Measurements from ENCODE around the gene TCFL5. TPM values are rescaled to one million over a fixed set of nuclear protein-coding genes. Genes with fewer than 3 reads are reported as not detected.

TCFL5 gene
- polyA plus RNA-seq, 4 donors = 12.7 to 13.4 (median 13.0) TPM

DNA sequence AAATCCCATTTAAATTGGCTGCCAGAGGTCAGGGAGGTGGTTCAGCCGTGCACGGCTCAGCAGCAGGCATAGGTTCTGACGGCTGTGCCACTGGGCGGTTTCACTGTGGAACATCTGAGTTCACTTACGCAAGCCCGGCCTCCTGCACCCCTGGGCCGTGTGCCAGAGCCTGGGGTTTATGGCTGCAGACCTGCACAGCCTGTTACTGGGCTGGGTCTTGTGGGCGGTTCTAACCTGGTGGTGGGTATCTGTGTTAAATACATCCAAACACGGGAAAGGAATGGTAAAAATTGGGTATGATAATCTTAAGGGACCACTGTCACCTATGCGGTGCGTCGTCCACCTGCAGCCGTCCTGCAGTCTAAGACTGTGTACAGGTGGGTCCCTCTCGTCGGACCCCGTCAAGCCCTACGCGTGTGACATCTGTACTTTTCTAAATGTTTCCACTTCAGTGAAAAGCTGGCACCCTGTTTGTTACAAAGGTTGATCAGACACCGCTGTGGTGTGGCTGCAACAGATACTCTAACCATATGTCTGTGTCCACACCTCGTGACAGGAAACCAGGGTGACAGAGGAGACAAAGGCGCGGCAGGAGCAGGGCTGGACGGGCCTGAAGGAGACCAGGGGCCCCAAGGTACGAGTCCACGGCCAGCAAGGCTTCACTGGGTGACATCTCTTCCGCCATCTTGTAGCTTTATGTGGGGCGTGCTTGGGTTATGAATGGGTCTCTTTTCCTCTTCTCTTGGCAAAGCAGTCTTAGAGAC is 23.3 kb downstream of the TCFL5 start:
- DNase-seq (ENCODE audit: low read depth in 4 of 4, low spot score in 3 of 4) = no peak

GRCh38 chr20:62837790-62838127 is 23.9 kb downstream of the TCFL5 start:
- no peak for DNase-seq (ENCODE audit: low read depth in 4 of 4, low spot score in 3 of 4)

DNA sequence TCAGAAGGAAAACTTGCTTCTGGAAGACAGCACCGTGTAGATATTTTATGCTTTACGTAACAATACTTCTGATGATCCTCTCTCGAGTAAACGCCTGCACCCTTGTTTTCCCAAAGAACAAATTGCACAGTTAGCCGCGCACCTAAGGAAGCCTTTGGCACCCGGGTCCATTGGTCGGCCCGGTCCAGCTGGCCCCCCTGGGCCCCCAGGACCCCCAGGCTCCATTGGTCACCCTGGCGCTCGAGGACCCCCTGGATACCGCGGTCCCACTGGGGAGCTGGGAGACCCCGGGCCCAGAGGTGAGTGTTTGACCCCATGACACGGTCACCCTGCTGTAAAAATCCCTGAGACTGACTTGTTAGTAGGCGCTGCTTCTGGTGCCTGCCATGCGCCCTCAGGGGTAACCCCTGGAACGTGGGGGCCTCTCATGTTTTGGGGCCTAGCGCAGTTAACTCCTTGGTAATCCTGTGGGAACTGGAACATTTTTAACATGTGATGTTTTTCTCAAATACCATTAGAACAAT is 24.6 kb downstream of the TCFL5 start:
- DNase-seq (ENCODE audit: low read depth in 4 of 4, low spot score in 3 of 4) = no peak

- DNase-seq (ENCODE audit: low read depth in 4 of 4, low spot score in 3 of 4) = no peak
Observed at GRCh38 chr20:62835931-62836861, 25.4 kb downstream of the TCFL5 start.

- DNase-seq (ENCODE audit: low read depth in 4 of 4, low spot score in 3 of 4) = no peak
Observed at GRCh38 chr20:62834967-62835730, 26.5 kb downstream of the TCFL5 start.

DNA sequence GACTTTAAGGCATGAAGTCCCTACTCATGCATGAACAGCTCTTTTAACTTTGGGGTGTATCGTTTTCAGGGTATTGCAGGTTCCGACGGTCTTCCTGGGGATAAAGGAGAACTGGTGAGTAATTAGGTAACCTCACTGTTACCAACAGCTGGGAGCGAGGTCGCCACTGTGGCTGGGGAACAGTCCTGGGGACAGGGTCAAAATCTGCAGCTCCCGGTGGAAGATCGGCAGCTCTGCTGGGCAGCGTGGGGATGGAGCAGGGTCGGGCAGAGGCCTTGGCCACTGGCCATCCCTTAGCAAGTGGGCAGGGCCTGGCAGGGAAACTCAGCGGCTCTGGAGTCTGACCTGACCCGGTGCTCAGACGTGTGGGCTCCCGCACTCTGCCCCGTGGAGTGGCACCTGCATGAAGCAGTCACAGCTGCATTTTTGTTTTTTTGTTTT is 28.7 kb downstream of the TCFL5 start:
- no peak for DNase-seq (ENCODE audit: low read depth in 4 of 4, low spot score in 3 of 4)

DNA sequence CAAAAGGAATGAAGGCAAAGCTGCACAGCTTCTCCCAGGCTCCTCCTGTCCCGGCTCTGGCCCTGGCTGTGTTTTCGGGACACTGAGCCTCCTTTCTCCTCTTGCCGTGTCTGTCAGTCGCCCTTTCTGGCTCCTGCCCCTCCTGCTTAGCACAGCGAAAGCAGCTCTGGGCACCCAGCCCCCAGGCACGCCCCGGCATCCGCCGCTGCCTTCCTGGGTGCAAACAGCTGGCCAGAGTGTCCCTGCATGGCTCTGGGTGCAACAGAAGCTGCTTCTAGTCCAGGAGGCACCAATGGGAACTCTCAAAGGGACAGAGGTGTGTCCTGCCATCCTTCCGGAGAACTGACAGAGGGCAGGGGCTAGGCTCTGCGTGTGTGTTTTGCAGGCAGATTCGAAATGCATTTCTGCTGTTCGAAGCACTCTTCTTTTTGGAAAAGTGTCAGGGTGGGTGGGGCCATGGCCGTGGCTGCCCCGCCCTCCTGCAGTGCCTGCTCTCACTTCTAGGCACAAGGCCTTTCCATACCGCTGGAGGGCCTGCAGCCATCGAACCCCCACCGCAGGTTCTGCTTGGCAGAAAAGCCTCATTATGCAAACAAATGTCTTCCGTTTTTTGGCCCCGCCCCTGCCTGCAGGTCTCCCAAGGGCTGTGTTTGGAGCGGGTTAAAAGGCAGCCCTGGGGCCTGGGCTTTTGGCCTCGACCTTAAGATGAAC is 29.3 kb downstream of the TCFL5 start:
- no peak for DNase-seq (ENCODE audit: low read depth in 4 of 4, low spot score in 3 of 4)

- no peak for DNase-seq (ENCODE audit: low read depth in 4 of 4, low spot score in 3 of 4)
Observed at GRCh38 chr20:62831854-62832211, 29.8 kb downstream of the TCFL5 start.

DNA sequence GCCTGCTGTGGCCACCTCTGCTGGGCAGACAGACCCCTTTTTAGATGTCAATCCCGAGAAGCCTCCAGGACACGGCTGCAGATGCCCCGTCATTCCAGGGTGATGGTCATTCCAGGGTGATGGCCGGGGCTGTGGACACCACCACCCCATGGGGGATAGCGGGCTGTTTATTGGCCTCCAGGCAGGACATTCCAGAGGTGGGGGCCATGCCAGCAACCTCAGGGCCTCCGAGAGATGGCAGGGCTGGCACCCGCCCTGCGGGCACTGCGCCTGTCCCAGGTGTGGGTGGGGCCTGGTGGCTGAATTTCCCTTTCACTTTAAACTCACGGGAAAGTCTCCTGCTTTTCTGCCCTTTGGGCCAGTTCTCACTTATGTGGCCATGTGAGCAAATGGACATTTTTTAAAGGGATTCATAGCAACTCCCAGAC is 30.2 kb downstream of the TCFL5 start:
- DNase-seq (ENCODE audit: low read depth in 4 of 4, low spot score in 3 of 4) = no peak

DNA sequence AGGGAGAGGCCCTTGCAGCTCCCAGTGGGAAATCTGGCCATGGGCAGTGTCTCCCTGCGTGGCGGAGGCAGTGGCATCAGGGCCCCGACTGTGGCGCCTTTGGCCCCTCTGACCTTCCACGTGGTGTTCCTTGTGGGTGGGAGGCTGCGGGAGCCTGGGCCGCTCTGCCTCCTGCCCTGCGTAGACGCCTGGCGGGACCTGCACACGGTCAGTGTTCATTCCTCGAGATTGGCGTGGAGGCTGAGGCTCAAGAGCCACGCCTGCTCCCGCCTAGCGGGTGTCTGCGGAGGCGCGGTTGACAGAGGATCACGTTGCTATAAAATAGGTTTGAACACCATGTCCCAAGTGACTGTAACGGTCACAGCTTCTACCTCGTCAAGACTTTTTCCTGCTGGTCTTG is 30.8 kb downstream of the TCFL5 start:
- no peak for DNase-seq (ENCODE audit: low read depth in 4 of 4, low spot score in 3 of 4)

- DNase-seq (ENCODE audit: low read depth in 4 of 4, low spot score in 3 of 4) = no peak
Observed at GRCh38 chr20:62830251-62830650, 31.4 kb downstream of the TCFL5 start.

DNA sequence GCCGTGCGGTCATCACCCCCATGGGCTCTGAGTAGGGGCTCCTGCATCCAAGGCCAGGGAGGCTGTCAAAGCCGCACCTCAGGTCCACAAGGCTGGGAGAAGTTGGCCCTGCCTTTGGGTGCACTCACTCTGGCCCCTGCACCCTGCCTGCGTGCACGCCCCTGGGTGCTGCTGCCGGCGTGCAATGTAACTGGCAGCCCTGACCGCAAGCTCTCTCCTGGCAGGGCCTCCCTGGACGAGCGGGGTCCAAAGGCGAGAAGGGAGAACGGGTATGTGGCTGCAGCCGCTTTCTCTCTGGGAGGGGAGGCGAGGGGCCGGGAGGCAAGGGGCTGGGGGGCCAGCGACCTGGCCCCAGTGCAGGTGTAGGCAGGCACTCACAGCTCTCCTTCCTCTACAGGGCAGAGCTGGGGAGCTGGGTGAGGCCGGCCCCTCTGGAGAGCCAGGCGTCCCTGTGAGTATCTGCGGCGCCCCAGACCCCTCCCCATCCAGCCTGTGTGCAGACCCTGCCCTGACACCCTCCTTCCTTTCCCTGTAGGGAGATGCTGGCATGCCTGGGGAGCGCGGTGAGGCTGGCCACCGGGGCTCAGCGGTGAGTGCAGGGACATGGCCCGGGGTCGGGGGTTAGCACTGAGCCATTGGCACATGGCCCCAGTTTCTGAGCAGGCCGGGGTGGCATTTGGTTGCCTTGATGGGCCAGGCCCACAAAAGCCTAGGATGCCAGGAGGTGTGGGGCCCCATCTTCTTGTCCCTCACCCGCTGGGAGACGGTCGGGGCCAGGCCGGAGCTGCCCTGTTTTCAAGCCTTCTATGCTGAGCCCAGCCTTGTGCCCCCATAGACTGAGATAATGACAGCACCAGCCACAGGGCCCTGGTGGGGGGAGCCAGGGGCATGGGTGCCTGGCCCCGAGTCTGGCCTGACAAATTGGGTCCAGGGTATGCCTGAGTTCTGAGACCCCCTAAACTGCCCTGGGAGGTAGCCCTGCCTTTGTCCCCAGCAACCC is 32.1 kb downstream of the TCFL5 start:
- no peak for DNase-seq (ENCODE audit: low read depth in 4 of 4, low spot score in 3 of 4)

GRCh38 chr20:62828511-62829230 is 33.0 kb downstream of the TCFL5 start:
- no peak for DNase-seq (ENCODE audit: low read depth in 4 of 4, low spot score in 3 of 4)

GRCh38 chr20:62828051-62828450 is 33.6 kb downstream of the TCFL5 start:
- DNase-seq (ENCODE audit: low read depth in 4 of 4, low spot score in 3 of 4) = no peak

DNA sequence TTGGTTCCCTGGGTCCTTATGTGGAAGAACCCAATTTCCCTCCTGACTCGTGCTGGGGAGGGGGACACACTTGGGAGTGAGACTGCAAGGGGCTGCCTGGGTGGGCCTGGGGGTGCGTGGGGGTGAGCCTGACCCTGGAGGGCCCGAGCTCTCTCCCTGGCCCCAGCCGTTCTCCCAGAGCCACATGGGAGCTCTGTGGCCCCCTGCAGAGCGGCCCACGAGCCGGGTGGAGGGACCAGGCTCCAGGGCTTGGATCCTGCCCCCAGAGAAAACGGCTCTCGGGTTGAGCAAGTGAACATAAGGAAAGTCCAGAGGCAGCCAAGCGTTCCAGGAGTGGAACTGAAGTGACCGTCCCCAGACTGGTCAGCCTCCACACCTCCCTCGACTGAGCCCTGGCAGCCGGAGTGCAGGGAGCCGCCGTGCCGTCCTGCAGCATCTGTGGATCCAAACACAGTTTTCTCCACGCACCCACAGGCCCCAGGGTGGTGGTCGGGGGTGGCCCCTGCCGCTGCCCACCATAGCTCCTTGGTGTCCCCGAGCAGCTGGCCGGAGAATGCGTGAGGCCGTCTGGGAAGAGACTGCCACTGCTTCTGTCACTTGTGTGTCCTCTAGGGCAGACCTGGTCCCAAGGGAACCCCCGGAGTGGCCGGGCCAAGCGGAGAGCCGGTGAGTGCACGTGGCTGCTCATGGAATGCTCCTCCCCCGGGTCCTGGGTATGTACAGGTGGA is 34.1 kb downstream of the TCFL5 start:
- no peak for DNase-seq (ENCODE audit: low read depth in 4 of 4, low spot score in 3 of 4)

DNA sequence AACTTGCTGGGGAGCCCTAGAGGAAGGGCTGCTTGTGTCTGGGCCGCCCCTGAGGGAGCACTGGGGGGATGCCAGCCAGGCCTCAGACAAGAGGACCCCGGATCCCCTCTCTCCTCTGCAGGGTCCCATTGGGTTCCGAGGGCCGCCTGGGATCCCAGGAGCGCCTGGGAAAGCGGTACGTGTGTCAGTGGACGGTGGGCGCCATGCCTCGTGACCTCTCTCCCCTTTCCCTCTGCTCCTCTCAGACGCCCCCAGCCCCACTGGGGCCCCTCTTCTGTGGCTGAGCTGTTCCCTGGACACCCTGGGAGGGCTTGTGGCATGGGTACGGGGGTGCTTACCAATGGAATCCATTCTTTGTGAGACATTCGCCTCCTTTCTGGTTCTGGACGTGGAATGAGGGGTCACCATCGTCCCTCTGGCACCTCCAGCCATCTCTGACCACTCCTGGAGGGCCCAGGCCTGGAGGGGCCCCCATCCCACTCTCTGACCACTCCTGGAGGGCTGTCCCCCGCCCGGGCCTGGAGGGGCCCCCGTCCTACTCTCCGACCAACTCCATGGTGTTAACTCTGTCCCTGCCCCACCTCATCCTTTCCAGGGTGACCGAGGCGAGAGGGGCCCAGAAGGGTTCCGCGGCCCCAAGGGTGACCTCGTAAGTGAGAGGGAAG is 34.8 kb downstream of the TCFL5 start:
- no peak for DNase-seq (ENCODE audit: low read depth in 4 of 4, low spot score in 3 of 4)

GRCh38 chr20:62825986-62826645 is 35.5 kb downstream of the TCFL5 start:
- DNase-seq (ENCODE audit: low read depth in 4 of 4, low spot score in 3 of 4) = no peak

All from right renal pelvis (tissue), 4 donors.